ENCODE data around the gene PTOV1.

PTOV1 gene

GRCh38 chr19:49850487-49851342 is at the start of gene PTOV1:
Gene PTOV1 (plus strand): TSS chr19:49851159.
- peak; percentile 72 to 83 for DNase-seq (ENCODE audit: low read depth in 2 of 2)

GRCh38 chr19:49801401-49801888 is 49.5 kb upstream of the PTOV1 start:
- DNase-seq (ENCODE audit: low read depth in 2 of 2) = no peak

GRCh38 chr19:49801966-49802661 is 48.8 kb upstream of the PTOV1 start:
- no peak for DNase-seq (ENCODE audit: low read depth in 2 of 2)

GRCh38 chr19:49802836-49803528 is 48.0 kb upstream of the PTOV1 start:
- no peak for DNase-seq (ENCODE audit: low read depth in 2 of 2)

GRCh38 chr19:49803529-49803856 is 47.5 kb upstream of the PTOV1 start:
- no peak for DNase-seq (ENCODE audit: low read depth in 2 of 2)

GRCh38 chr19:49805822-49806619 is 44.9 kb upstream of the PTOV1 start:
- DNase-seq (ENCODE audit: low read depth in 2 of 2) = no peak

GRCh38 chr19:49806620-49806959 is 44.4 kb upstream of the PTOV1 start:
- no peak for DNase-seq (ENCODE audit: low read depth in 2 of 2)

GRCh38 chr19:49807058-49807903 is 43.7 kb upstream of the PTOV1 start:
- DNase-seq (ENCODE audit: low read depth in 2 of 2) = no peak

- no peak for DNase-seq (ENCODE audit: low read depth in 2 of 2)
Measured at GRCh38 chr19:49807904-49808675, 42.9 kb upstream of the PTOV1 start.

- peak; percentile 78 to 84 for DNase-seq (ENCODE audit: low read depth in 2 of 2)
Measured at GRCh38 chr19:49808711-49809159, 42.2 kb upstream of the PTOV1 start.

- peak in 1 of 2 donors; percentile 10 for DNase-seq (ENCODE audit: low read depth in 2 of 2)
Measured at GRCh38 chr19:49809160-49809940, 41.6 kb upstream of the PTOV1 start.

- DNase-seq (ENCODE audit: low read depth in 2 of 2) = no peak
Measured at GRCh38 chr19:49809941-49810389, 41.0 kb upstream of the PTOV1 start.

GRCh38 chr19:49811328-49811727 is 39.6 kb upstream of the PTOV1 start:
- DNase-seq (ENCODE audit: low read depth in 2 of 2) = no peak

- no peak for DNase-seq (ENCODE audit: low read depth in 2 of 2)
Measured at GRCh38 chr19:49812452-49812996, 38.4 kb upstream of the PTOV1 start.

- peak; percentile 70 to 78 for DNase-seq (ENCODE audit: low read depth in 2 of 2)
Measured at GRCh38 chr19:49812997-49813861, 37.7 kb upstream of the PTOV1 start, which contains the start of gene FUZ. Gene FUZ (minus strand): TSS chr19:49813292. CDS start chr19:49813106, 186 bp downstream.

GRCh38 chr19:49814010-49814409 is 36.9 kb upstream of the PTOV1 start:
- no peak for DNase-seq (ENCODE audit: low read depth in 2 of 2)

- no peak for DNase-seq (ENCODE audit: low read depth in 2 of 2)
Measured at GRCh38 chr19:49816590-49816989, 34.4 kb upstream of the PTOV1 start.
